Body of pancreas (tissue), 4 donors: ENCODE measurements around the gene COL27A1. TPM values are rescaled to one million over a fixed set of nuclear protein-coding genes. Genes with fewer than 3 reads are reported as not detected.

Source experiments
- ATAC-seq: fragments of 150-250 bp; one replicate; pipeline ENCODE4 v1.9.1; 2016
- DNase-seq, 4 donors: peaks; one replicate each; pipeline ENCODE4 v3.0.0-alpha.2; 2019
- H3K27ac ChIP-seq, 4 donors: fragments of 200-600 bp; sonication (generic); 1 replicate in 3 of 4; 2 replicates in 1 of 4; pipeline versions ENCODE4 v1.5.1 to v1.6.1; 2016 to 2019; ENCODE audit warnings: mild to moderate bottlenecking in 1 of 4, mixed read lengths in 1 of 4, moderate library complexity in 1 of 4
- H3K27me3 ChIP-seq, 2 donors: fragments of 200-600 bp; sonication (generic); one replicate each; pipeline ENCODE4 v1.6.0; 2016; ENCODE audit warnings: mild to moderate bottlenecking in 1 of 2
- H3K36me3 ChIP-seq, 2 donors: fragments of 200-600 bp; sonication (generic); replicated peaks in 1 of 2; 2 replicates each; pipeline ENCODE4 v1.5.1; 2016; ENCODE audit warnings: low read depth in 2 of 2; ENCODE audit not compliant: insufficient read depth in 1 of 2
- H3K4me1 ChIP-seq: fragments of 200-600 bp; sonication (generic); one replicate; pipeline ENCODE4 v1.6.0; 2016
- H3K4me3 ChIP-seq, 2 donors: fragments of 200-600 bp; sonication (generic); 1 replicate in 1 of 2; 2 replicates in 1 of 2; pipeline ENCODE4 v1.5.1; 2016 to 2019
- H3K9me3 ChIP-seq, 3 donors: fragments of 200-600 bp; sonication (generic); 1 replicate in 2 of 3; 2 replicates in 1 of 3; pipeline ENCODE4 v1.5.1; 2016
- CTCF ChIP-seq, 7 experiments: fragments of 450-650 bp in 4 of 7; fragments of 200-600 bp in 3 of 7; sonication (generic) in 3 of 7; IDR thresholded peaks; one replicate each; pipeline ENCODE4 v1.5.1; 2016 to 2019; ENCODE audit warnings: antibody characterized with exemption in 7 of 7
- POLR2A ChIP-seq, 3 donors: fragments of 450-650 bp; IDR thresholded peaks; one replicate each; pipeline ENCODE4 v1.6.1; 2016; ENCODE audit warnings: antibody characterized with exemption in 3 of 3, mild to moderate bottlenecking in 2 of 3
- whole genome bisulfite sequencing, 2 donors: methylation state at CpG; one replicate each; pipeline ENCODE4 v1.1.5; 2017; 5-methylcytosine and 5-hydroxymethylcytosine counted together
- intact Hi-C: fragments of 100-400 bp; cut with DNase I; formaldehyde crosslinking; loops from one replicate; pipeline ENCODE4 v1.15.1; 2023
- total RNA-seq, 2 donors: library from RNA; depleted of rRNA; stranded (reverse); fragments of >200 nt; gene quantifications; one replicate each; pipeline ENCODE4 v1.1.0, GENCODE V29; 2016

The COL27A1 gene
- total RNA-seq, 2 donors from 2014 or later = 24.1 to 58.0 TPM

- H3K4me3 ChIP-seq = no peak overlapping the region
- intact Hi-C loops = no loop called here
- no peaks in the 10 kb centered on the region for H3K27me3 ChIP-seq
- DNase-seq = no peak
- H3K27ac ChIP-seq = no peak overlapping the region
- 78 to 84% methylated on average over 7 of the region's 7 CpGs for WGBS, 2 donors
- H3K4me1 ChIP-seq = no peaks in the 10 kb centered on the region
- no peaks in the 10 kb centered on the region for H3K36me3 ChIP-seq
- TF ChIP-seq POLR2A (IDR thresholded peaks at IDR 0.05) (no peak), CTCF (IDR thresholded peaks at IDR 0.05) (no peak)
- no peaks in the 10 kb centered on the region for H3K9me3 ChIP-seq
- ATAC-seq = no peak
Observed at GRCh38 chr9:114130141-114130540, 25.2 kb upstream of the COL27A1 start.

GRCh38 chr9:114130624-114131277 lies 24.6 kb upstream of the COL27A1 start:
- TF ChIP-seq CTCF (IDR thresholded peaks at IDR 0.05) (no peak), POLR2A (IDR thresholded peaks at IDR 0.05) (no peak)

GRCh38 chr9:114131808-114132549 lies 23.4 kb upstream of the COL27A1 start:
- intact Hi-C loops = no loop called here
- no peak overlapping the region for H3K27ac ChIP-seq
- TF ChIP-seq POLR2A (IDR thresholded peaks at IDR 0.05) = no peak
- TF ChIP-seq CTCF (IDR thresholded peaks at IDR 0.05) = no peak
- no peaks in the 10 kb centered on the region for H3K27me3 ChIP-seq
- no peaks in the 10 kb centered on the region for H3K4me1 ChIP-seq
- WGBS, 2 donors = 81 to 87% methylated on average over 10 of the region's 10 CpGs
- DNase-seq (no peak), ATAC-seq (no peak)
- no peaks in the 10 kb centered on the region for H3K36me3 ChIP-seq
- H3K4me3 ChIP-seq = no peak overlapping the region
- no peaks in the 10 kb centered on the region for H3K9me3 ChIP-seq

More at GRCh38 chr9:114130624-114131277, 24.6 kb upstream of the COL27A1 start:
- no peak overlapping the region for H3K27ac ChIP-seq
- no peak overlapping the region for H3K4me3 ChIP-seq
- no peak for DNase-seq
- H3K4me1 ChIP-seq = no peaks in the 10 kb centered on the region
- no peak for ATAC-seq
- no peaks in the 10 kb centered on the region for H3K27me3 ChIP-seq
- WGBS, 2 donors = 73 to 79% methylated on average over 4 of the region's 4 CpGs
- H3K36me3 ChIP-seq = no peaks in the 10 kb centered on the region
- H3K9me3 ChIP-seq = no peaks in the 10 kb centered on the region
- intact Hi-C loops = no loop called here

GRCh38 chr9:114132550-114132918 lies 22.8 kb upstream of the COL27A1 start:
- intact Hi-C loops = no loop called here
- Histone ChIP-seq H3K36me3 (no peaks in the 10 kb centered on the region), H3K27me3 (no peaks in the 10 kb centered on the region), H3K4me1 (no peaks in the 10 kb centered on the region), H3K27ac (no peak overlapping the region), H3K4me3 (no peak overlapping the region), H3K9me3 (no peaks in the 10 kb centered on the region)
- WGBS, 2 donors = 78 to 89% methylated on average over 7 of the region's 7 CpGs
- no peak for DNase-seq
- TF ChIP-seq CTCF (IDR thresholded peaks at IDR 0.05) (no peak), POLR2A (IDR thresholded peaks at IDR 0.05) (no peak)
- no peak for ATAC-seq
